HG02610 (cell line): ENCODE data around the gene TMEM18.
"Not testable (repeated sequence)": the region's sequence is repeated elsewhere in the genome, so short reads cannot be mapped to it uniquely, and the experiment has no call there.

Source experiments
- ATAC-seq: cut with Tn5 transposase; IDR thresholded peaks from one replicate; pipeline ENCODE4 v1.9.1; 2021; ENCODE audit warnings: mild to moderate bottlenecking, moderate library complexity; ENCODE audit not compliant: unreplicated experiment

The TMEM18 gene

GRCh38 chr2:694174-694573, 17.0 kb upstream of the TMEM18 start:
- ATAC-seq = no peak

GRCh38 chr2:693606-694005, 16.4 kb upstream of the TMEM18 start:
- ATAC-seq = no peak

- ATAC-seq = no peak
Observed at GRCh38 chr2:692767-693166, 15.6 kb upstream of the TMEM18 start.

- no peak for ATAC-seq
Observed at GRCh38 chr2:691821-692761, 14.9 kb upstream of the TMEM18 start.

GRCh38 chr2:690799-691198, 13.6 kb upstream of the TMEM18 start:
- no peak for ATAC-seq

- no peak for ATAC-seq
Observed at GRCh38 chr2:689877-690510, 12.8 kb upstream of the TMEM18 start.

- ATAC-seq = no peak
Observed at GRCh38 chr2:689237-689636, 12.0 kb upstream of the TMEM18 start.

GRCh38 chr2:688504-689076, 11.4 kb upstream of the TMEM18 start:
- no peak for ATAC-seq

GRCh38 chr2:685421-685820, 8.2 kb upstream of the TMEM18 start:
- no peak for ATAC-seq

GRCh38 chr2:684913-685312, 7.7 kb upstream of the TMEM18 start:
- ATAC-seq = not testable (repeated sequence)

- ATAC-seq = no peak
Observed at GRCh38 chr2:682226-682625, 5.0 kb upstream of the TMEM18 start.

GRCh38 chr2:681312-681711, 4.1 kb upstream of the TMEM18 start:
- no peak for ATAC-seq

- ATAC-seq = no peak
Observed at GRCh38 chr2:680496-680895, 3.3 kb upstream of the TMEM18 start.

GRCh38 chr2:678964-679363, 1.8 kb upstream of the TMEM18 start:
- no peak for ATAC-seq

GRCh38 chr2:677959-678550, 849 bp upstream of the TMEM18 start:
- ATAC-seq = no peak

- peak; percentile 88 for ATAC-seq
Observed at GRCh38 chr2:676647-677055, 555 bp downstream of the TMEM18 start.

GRCh38 chr2:675982-676646, 1.1 kb downstream of the TMEM18 start:
- ATAC-seq = peak; percentile 16

- no peak for ATAC-seq
Observed at GRCh38 chr2:675460-675859, 1.7 kb downstream of the TMEM18 start.

GRCh38 chr2:675051-675450, 2.2 kb downstream of the TMEM18 start:
- no peak for ATAC-seq

- ATAC-seq = no peak
Observed at GRCh38 chr2:674321-674985, 2.8 kb downstream of the TMEM18 start.
